ENCODE results near the gene ZSWIM3. TPM values are rescaled to one million over a fixed set of nuclear protein-coding genes. Genes with fewer than 3 reads are reported as not detected.
"Not testable (repeated sequence)": the region's sequence is repeated elsewhere in the genome, so short reads cannot be mapped to it uniquely, and the experiment has no call there.

ZSWIM3 gene
- total RNA-seq, 1 experiment from 2014 or later: 3.7 TPM

DNA sequence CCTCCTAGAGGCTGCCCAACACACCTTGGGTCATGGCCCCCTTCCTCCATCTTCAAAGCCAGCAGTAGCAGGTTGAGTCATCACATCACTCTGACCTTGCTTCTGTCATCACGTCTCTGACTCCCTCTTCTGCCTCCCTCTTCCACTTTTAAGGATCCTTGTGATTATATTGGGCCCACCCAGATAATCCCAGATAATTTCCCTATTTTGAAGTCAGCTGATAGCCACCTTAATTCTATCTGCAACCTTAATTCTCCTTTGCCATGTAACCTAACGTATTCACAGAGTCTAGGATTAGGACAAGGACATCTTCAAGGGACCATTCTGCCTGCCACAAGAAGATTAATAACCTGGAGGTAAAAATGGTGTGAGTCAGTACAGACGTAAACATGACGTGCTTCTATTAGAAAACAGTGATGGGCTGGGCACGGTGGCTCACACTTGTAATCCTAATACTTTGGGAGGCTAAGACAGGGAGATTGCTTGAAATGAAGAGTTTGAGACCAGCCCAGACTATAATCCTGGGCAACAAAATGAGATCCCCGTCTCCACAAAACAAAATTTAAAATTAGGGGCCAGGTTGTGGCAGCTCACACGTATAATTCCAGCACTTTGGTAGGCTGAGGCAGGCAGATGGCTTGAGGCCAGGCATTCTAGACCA lies 3.3 kb downstream of the ZSWIM3 start:
- DNase-seq (ENCODE audit: low read depth): no peak

DNA sequence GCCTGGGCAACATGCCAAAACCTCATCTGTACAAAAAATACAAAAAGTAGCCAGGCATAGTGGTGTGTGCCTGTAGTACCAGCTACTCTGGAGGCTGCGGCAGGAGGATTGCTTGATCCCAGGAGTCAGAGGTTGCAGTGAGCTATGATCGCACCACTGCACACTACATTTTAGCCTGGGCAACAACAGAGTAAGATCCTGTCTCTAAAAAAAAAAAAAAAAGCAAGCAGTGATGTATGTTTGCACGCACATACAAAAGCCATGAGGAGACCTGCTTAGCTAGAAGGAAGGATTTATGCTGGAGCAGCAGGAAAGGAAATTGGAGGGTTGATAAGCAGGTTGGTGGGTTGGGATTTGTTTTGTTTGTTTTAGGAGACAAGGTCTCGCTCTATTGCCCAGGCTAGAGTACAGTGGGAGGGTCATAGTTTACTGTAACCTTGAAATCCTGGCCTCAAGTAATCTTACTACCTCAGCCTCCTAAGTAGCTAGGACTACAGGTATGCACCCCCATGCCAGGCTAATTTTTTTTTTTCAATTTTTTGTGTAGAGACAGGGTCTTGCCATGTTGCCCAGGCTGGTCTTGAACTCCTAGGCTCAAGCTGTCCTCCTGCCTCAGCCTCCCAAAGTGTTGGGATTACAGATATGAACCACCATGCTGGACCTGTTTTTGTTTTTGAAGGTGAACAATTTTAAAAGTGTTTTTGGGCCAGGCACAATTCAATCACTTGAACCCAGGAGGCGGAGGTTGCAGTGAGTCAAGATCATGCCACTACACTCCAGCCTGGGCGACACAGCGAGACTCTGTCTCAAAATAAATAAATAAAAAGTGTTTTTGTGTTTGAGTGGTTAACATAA lies 4.0 kb downstream of the ZSWIM3 start:
- peak; percentile 25 for DNase-seq (ENCODE audit: low read depth)

DNA sequence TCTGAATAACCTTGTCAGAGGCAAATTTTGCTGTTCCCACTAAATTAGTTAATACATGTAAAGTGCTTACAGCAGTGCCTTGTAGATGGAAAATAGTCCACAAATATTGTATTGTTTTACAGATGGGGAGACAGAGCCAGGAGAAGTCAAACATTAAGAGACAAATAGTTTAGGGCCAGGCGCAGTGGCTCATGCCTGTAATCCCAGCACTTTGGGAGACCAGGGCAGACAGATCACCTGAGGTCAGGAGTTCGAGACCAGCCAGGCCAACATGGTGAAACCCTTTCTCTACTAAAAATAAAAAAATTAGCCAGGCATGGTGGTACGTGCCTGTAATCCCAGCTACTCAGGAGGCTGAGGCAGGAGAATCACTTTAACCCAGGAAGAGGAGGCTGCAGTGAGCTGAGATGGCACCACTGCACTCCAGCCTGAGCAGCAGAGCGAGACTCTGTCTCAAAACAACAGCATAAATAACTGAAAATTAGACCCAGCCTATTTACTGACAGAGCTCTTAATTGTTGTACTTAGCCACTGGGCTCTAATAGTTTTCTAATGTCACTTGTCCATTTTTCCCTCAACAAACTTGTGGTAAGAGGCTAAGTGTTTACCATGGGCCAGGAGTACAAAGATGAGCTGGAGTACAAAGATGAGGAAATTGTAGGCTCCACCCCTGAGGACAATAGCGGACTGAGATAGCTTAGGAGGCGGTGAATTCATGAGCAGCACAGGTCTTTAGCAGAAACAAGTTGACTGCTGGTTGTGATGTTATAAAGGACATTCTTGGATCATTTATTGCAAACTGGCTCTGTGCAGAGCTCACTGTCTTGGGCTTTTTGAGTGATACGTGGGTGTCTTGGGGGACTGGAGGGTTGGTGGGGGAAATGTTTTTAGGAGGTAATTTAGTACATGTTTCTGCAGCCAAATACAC lies 6.4 kb downstream of the ZSWIM3 start:
- no peak for DNase-seq (ENCODE audit: low read depth)

DNA sequence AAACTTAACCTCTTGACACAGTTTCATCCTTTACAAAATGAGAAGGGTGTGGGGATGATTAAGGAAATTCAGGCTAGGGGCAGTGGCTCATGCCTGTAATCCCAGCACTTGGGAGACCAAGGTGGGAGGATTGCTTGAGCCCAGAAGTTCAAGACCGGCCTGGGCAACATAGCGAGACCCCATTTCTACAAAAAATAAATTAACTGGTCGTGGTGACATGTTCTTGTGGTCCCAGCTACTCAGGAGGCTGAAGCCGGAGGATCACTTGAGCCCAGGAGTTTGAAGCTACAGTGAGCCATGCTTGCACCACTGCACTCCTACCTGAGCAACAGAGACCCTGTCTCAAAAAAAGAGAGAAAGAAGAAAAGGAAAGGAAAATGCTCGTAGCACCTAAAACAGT lies 9.0 kb downstream of the ZSWIM3 start:
- DNase-seq (ENCODE audit: low read depth): no peak

DNA sequence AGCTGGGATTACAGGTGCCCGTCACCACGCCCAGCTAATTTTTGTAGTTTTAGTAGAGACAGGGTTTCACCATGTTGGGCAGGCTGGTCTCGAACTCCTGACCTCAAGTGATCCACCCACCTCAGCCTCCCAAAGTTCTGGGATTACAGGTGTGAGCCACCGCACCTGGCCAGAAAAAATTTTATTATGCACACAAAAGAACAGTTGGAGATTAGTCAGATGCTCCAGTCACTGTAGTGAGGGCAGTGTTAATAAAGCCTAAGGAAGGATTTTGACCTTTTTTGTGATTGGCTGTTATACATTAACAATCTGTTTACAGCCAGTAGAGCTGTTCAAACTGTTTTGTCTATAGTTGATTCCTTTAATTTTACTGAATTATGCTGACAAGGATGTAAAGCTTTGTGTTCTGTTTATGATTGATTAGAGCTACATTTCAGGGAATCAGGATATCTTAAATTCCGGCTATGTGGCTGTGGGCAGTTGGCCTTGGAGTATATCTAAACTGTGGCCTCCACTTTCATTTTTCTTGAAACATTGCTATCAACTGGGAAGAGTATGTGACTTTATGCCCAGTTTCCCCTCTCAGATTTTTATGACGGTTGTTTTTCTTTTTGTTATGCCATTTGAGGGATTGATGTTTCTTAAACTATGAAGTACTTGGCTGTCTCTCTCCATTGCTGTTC lies 9.9 kb downstream of the ZSWIM3 start:
- DNase-seq (ENCODE audit: low read depth): no peak

DNA sequence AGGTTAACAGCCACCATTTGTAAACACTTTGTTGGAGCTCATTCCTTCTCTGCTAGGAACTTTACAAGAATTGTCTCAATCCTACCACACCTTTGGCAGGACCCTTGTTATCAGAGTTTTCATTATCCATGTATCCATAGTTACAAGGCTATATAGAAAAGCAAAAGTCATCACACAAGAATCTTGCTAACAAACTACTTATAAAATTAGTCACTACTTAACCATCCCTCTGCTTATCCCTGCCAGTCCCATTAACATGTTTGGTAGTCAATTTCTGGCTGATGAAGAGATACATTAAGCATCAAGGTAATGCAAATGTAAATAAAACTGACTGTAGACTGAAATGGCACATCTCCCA lies 10.4 kb downstream of the ZSWIM3 start:
- peak; percentile 41 for DNase-seq (ENCODE audit: low read depth)

DNA sequence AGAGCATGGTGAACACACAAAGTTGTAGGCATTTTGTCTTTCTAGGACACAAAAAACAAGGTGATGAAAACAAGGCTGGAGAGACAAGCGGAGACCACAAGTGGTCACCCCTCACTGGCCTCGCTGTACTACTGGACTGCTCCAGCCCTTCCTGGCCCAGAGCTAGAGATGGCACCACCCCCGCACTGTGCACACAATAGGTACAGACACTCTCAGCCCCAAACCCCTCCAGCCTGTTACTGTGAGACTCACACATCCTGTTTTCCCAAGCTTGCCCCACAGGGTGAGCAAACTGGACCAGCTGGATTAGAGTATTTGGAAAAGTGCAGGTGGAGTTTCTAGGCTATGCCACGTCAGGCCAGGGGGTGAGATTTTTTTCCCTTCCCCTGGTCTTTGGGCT lies 15.2 kb downstream of the ZSWIM3 start:
- DNase-seq (ENCODE audit: low read depth): no peak

DNA sequence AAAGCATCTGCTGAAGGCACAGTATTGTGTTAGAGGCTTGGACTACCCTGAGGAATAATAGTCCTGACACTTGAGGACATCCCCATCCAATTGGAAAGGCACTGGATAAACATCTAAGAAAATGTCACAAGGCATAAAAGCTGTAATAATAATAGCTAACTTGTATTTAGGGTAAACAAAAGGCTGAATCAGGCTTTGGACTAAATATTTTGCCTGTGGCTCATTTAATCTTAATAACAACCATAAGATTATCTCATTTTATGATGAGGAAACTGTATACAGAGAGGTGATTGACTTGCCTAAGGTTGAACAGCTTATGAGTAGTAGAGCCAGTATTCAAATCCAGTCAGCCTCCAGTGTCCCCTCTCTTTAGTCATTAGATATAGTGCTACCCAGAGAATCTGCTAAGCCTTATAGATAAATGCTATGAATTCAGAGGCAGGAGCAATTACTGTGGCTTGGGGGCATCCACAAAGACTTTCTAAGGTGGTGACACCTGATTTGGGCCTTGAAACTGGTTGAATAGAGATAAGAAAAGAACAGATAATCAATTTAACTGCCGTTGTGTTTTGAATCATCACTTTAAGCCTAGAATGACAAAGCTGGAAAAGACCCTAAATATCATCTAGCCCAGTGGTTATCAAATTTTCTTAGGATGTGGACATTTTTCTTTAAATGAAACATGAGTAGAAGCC lies 16.1 kb downstream of the ZSWIM3 start:
- DNase-seq (ENCODE audit: low read depth): no peak

DNA sequence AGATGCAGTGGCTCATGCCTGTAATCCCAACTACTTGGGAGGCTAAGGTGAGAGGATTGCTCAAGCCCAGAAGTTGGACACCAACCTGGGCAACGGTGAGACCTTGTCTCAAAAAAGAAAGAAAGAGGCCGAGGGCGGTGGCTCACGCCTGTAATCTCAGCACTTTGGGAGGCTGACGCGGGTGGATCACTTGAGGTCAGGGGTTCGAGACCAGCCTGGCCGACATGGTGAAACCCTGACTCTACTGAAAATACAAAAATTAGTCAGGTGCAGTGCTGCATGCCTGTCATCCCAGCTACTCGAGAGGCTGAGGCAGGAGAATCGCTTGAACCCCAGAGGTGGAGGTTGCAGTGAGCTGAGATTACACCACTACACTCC lies 16.7 kb downstream of the ZSWIM3 start:
- DNase-seq (ENCODE audit: low read depth): not testable (repeated sequence)

DNA sequence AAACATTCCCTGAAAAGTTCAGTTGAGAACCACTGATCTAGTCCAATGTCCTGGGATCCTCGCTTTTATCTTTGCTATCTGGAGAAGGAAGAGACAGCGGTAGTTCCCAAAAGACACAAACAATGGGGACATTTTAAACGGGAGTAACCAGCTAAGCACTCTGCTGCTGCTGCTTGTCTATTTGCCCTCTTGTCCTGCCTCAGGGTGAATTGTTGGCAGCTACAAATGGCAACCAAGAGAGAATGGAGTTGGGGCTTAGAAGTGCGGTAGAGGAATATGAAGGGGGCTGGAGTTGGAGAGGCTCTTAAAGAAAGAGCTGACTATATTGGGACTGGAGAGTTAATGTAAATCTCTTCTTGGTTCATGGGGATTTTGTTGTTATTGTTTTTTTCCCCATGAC lies 17.2 kb downstream of the ZSWIM3 start:
- DNase-seq (ENCODE audit: low read depth): no peak

DNA sequence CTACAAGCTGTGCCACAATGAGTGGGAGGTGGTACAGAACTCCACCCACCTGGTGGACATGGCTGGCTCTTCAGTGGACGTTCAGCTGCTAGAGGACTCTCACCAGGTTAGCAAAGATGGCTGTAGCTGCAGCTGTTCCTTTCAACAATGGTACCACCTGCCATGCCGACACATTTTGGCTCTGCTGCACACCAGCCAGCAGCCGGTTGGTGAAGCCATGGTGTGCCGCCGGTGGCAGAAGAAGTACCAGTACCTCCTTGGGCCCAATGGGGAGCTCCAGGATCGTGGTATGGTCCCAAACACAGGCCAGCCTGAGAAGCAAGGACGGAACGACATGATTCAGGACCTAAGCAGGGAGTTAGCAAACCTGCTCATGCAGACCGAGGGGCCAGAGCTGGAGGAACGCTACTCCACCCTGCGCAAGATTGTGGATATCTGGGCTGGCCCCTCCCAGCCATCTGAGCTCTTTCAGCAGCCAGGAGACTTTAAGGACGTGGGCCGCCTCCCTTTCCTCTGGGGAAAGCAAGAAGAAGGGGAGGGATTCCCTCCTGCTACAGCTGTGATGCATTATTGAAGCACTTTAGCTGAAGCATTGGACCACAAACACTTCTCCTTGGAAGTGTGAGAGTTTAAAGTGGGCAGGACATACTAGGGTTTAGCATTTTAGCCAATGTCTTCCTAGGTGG lies 20.8 kb downstream of the ZSWIM3 start:
- no peak for DNase-seq (ENCODE audit: low read depth)

DNA sequence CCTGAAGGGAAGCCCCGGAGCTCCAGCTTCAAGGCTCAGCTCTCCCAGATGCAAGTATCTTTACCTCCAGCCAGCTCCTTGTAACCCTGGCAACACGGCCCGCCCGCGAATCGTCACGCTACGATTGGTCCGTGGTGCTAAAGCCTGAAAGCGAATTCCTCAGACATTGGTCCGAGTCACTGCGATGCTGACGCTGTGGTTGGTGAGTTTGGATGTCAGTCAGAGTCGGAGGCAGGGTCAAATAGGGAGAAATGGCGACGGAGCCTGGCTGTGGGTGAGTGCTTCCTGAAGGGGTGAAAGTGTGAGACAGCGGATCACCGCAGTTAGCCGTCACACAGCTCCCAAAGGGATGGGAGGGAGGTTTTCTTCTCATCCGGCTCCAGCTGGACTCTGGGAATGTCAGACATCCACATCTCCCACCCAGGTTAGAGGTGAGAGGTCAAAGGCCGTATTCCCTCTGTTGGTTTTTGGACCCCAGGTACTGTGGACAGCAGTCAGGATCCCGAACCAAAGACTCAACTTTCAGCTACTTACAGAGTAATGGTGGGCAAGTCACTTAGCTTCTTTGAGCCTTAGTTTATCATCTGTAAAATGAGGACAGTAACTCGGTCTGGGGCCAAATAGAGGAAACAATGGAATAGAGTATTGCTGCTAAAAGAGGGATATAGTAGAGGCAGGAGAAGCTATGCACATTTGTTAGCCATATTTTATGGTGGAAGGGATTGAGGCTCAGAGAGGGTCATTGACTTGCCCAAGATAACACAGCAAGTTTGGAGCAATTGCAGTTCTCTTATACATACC lies 23.8 kb downstream of the ZSWIM3 start, which contains the start of gene ZSWIM1:
Gene ZSWIM1, plus strand, starts transcription at position 240 of the 801 bp plus-strand sequence. CDS start 1,366 bp downstream, outside the sequence.
- DNase-seq (ENCODE audit: low read depth): peak; percentile 99

DNA sequence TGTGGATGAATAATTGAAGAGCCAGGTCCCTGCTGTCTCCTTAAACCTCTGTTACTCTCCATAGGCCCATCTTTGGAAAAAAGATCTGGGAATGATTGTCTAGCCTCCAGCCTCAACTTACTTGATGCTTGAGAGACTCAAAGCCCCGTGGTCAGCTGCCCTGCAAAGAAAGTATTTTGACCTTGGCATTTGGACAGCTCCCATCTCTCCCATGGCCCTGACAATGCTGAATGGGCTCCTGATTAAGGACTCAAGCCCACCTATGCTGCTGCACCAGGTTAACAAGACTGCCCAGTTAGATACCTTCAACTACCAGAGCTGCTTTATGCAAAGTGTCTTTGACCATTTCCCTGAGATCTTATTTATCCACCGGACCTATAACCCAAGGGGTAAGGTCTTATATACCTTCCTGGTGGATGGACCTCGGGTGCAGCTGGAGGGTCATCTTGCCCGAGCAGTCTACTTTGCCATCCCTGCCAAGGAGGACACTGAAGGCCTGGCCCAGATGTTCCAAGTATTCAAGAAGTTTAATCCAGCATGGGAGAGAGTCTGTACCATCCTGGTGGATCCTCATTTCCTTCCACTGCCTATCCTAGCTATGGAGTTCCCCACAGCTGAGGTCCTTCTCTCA lies 25.2 kb downstream of the ZSWIM3 start:
- DNase-seq (ENCODE audit: low read depth): no peak

DNA sequence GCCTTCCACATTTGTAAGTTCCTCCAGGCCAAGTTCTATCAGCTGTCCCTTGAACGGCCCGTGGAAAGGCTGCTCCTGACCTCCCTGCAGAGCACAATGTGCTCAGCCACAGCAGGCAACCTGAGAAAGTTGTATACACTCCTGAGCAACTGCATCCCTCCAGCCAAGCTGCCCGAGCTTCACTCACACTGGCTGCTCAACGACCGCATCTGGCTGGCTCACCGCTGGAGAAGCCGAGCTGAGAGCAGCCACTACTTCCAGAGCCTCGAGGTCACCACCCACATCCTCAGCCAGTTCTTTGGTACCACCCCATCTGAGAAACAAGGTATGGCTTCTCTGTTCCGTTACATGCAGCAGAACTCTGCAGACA lies 25.7 kb downstream of the ZSWIM3 start:
- DNase-seq (ENCODE audit: low read depth): no peak

DNA sequence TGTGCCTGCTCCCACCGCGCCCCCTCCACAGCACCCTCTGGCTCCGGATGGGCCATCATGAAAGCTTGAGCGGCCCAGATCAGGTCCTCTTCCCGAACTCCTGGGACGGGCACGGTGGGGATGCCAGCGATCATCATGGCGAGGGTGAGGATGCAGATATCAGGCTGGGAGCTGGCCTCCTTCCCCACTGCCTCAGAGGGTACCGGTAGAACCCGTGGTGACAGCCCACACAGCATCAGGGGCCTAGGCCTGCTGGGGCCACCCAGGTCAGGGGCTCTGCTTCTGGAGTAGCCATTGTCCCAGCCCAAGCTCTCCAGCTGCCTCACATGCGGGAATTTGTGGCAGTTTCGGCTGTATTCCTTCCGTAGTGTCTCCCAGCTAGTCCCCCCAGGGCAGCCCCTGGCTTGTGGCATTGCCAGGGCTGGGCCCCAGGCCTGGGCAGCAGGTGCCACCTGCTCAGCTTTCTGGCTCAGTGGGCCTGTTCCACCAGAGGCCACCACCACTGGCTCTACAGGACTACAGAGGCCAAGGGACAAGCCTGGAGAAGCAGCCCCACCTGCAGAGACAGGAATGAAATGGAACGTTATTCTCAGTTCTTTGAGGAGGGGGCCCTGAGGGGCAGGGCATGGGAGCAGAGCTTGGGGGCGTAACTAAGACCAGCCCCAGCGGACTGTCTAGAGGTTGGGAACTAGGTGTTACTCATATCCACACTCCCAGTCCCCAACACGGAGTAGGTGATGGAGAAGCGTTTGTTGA lies 29.4 kb downstream of the ZSWIM3 start:
- DNase-seq (ENCODE audit: low read depth): no peak

DNA sequence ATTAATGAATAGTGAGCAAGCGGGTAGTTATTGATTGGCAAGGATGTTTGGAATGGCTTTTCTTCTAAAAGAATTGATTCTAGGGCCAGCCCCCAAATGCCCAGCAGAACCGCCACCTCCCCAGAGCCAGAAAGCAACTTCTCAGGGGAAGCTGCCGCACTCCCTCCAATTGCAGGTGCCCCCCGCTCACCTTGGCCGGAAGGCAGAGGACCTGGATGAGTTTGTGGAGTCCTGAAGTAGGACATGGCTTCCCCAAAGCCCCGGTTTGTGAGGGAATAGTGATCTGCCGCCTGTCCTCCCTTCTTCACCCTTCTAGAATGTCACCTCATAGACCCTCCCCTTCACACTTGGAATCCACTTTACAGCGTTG lies 29.9 kb downstream of the ZSWIM3 start, which contains the start of gene SPATA25:
Gene SPATA25, minus strand, starts transcription at position 277 of the 370 bp plus-strand sequence. Its CDS starts 32 bp downstream, at position 245.
- DNase-seq (ENCODE audit: low read depth): no peak

DNA sequence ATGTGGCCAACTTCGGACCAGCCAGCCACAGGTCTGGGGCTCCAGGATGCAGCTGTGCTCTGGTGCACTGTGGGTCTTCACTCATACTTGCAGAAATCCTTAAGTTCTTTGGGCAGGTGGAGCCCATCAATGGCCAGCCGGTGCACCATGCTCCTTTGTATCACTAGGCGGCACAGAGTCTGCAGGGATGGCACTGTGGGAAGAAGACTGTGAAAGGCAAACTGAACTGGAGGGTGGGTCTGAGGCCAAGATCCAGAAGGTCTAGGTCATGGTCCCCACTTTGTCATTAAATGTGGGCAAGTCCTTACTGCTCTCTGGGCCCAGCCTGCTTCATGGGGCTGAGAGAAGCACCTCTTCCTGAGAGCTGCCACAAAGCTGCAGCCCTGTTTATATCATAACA lies 31.3 kb downstream of the ZSWIM3 start:
- no peak for DNase-seq (ENCODE audit: low read depth)

All from Daoy (cell line).